ENCODE measurements around the gene FRK. TPM values are rescaled to one million over a fixed set of nuclear protein-coding genes. Genes with fewer than 3 reads are reported as not detected.

FRK gene
- total RNA-seq, 1 donor from 2014 or later, result 0.11 TPM

- Mint-ChIP-seq H3K36me3 (no peaks in the 10 kb centered on the region), H3K4me3 (no peak overlapping the region), H3K9me3 (no peaks in the 10 kb centered on the region), H3K4me1 (no peaks in the 10 kb centered on the region), H3K27ac (no peak overlapping the region), H3K27me3 (ENCODE audit: insufficient read depth, low read depth) (no peaks in the 10 kb centered on the region)
- TF ChIP-seq EZH2 (IDR thresholded peaks at IDR 0.05) (no peak), CTCF (IDR thresholded peaks at IDR 0.05) (no peak), EZH2phosphoT487 (IDR thresholded peaks at IDR 0.05) (no peak)
- H3K4me2 ChIP-seq, result no peak overlapping the region
- no peaks in the 10 kb centered on the region for H3K79me2 ChIP-seq (ENCODE audit: low read depth)
- DNase-seq (ENCODE audit: low spot score), result no peak
- no peaks in the 10 kb centered on the region for H3F3A ChIP-seq (ENCODE audit: low read depth)
- H3K9ac ChIP-seq, result no peak overlapping the region
- H3K36me3 ChIP-seq, result no peaks in the 10 kb centered on the region
- no peaks in the 10 kb centered on the region for H4K20me1 ChIP-seq (ENCODE audit: low read depth)
- H2AFZ ChIP-seq (replicated peaks), result no peak overlapping the region
- H3K4me1 ChIP-seq, result no peaks in the 10 kb centered on the region
- no peaks in the 10 kb centered on the region for H3K27me3 ChIP-seq
- H3K9me3 ChIP-seq (ENCODE audit: low read depth), result no peaks in the 10 kb centered on the region
- no peak overlapping the region for H3K27ac ChIP-seq
- H3K4me3 ChIP-seq, result no peak overlapping the region
Measured at GRCh38 chr6:115983998-115984397, 76.7 kb downstream of the FRK start.

- Histone ChIP-seq H3K4me2 (no peak overlapping the region), H3K9me3 (ENCODE audit: low read depth) (no peaks in the 10 kb centered on the region), H2AFZ (replicated peaks) (no peak overlapping the region), H3K79me2 (ENCODE audit: low read depth) (no peaks in the 10 kb centered on the region), H3F3A (ENCODE audit: low read depth) (no peaks in the 10 kb centered on the region), H3K36me3 (no peaks in the 10 kb centered on the region), H3K4me3 (no peak overlapping the region), H3K27me3 (no peaks in the 10 kb centered on the region), H3K9ac (no peak overlapping the region), H3K27ac (no peak overlapping the region), H4K20me1 (ENCODE audit: low read depth) (no peaks in the 10 kb centered on the region), H3K4me1 (no peaks in the 10 kb centered on the region)
- Mint-ChIP-seq H3K27ac (no peak overlapping the region), H3K9me3 (no peaks in the 10 kb centered on the region), H3K27me3 (ENCODE audit: insufficient read depth, low read depth) (no peaks in the 10 kb centered on the region), H3K4me1 (no peaks in the 10 kb centered on the region), H3K4me3 (no peak overlapping the region), H3K36me3 (no peaks in the 10 kb centered on the region)
- no peak for DNase-seq (ENCODE audit: low spot score)
- no peak for TF ChIP-seq EZH2phosphoT487 (IDR thresholded peaks at IDR 0.05)
- no peak for TF ChIP-seq CTCF (IDR thresholded peaks at IDR 0.05)
- TF ChIP-seq EZH2 (IDR thresholded peaks at IDR 0.05), result no peak
Measured at GRCh38 chr6:115982453-115982852, 78.2 kb downstream of the FRK start.

- H3K4me2 ChIP-seq, result no peak overlapping the region
- TF ChIP-seq EZH2phosphoT487 (IDR thresholded peaks at IDR 0.05), result no peak
- no peak for TF ChIP-seq CTCF (IDR thresholded peaks at IDR 0.05)
- TF ChIP-seq EZH2 (IDR thresholded peaks at IDR 0.05), result no peak
- H3K36me3 Mint-ChIP-seq, result no peaks in the 10 kb centered on the region
- no peaks in the 10 kb centered on the region for H3K4me1 ChIP-seq
- no peaks in the 10 kb centered on the region for H3K27me3 ChIP-seq
- no peak overlapping the region for H3K9ac ChIP-seq
- no peaks in the 10 kb centered on the region for H3K27me3 Mint-ChIP-seq (ENCODE audit: insufficient read depth, low read depth)
- H3K9me3 ChIP-seq (ENCODE audit: low read depth), result no peaks in the 10 kb centered on the region
- no peaks in the 10 kb centered on the region for H3K79me2 ChIP-seq (ENCODE audit: low read depth)
- H3K36me3 ChIP-seq, result no peaks in the 10 kb centered on the region
- H3K4me3 ChIP-seq, result no peak overlapping the region
- H3K4me1 Mint-ChIP-seq, result no peaks in the 10 kb centered on the region
- no peak for DNase-seq (ENCODE audit: low spot score)
- no peaks in the 10 kb centered on the region for H3F3A ChIP-seq (ENCODE audit: low read depth)
- no peaks in the 10 kb centered on the region for H3K9me3 Mint-ChIP-seq
- H2AFZ ChIP-seq (replicated peaks), result no peak overlapping the region
- no peaks in the 10 kb centered on the region for H4K20me1 ChIP-seq (ENCODE audit: low read depth)
- no peak overlapping the region for H3K27ac Mint-ChIP-seq
- no peak overlapping the region for H3K4me3 Mint-ChIP-seq
- H3K27ac ChIP-seq, result no peak overlapping the region
Measured at GRCh38 chr6:115977220-115977619, 83.5 kb downstream of the FRK start.

Measured in neural progenitor cell (in vitro differentiated cells).